Measurements from ENCODE around the gene RNF115. TPM values are rescaled to one million over a fixed set of nuclear protein-coding genes. Genes with fewer than 3 reads are reported as not detected.

RNF115 gene
- total and polyA plus RNA-seq, 2 of the 8 experiments (the other 6 are each of a cell fraction or from before 2014, with no cell fraction given), result 4.7 to 10.8 TPM

DNA sequence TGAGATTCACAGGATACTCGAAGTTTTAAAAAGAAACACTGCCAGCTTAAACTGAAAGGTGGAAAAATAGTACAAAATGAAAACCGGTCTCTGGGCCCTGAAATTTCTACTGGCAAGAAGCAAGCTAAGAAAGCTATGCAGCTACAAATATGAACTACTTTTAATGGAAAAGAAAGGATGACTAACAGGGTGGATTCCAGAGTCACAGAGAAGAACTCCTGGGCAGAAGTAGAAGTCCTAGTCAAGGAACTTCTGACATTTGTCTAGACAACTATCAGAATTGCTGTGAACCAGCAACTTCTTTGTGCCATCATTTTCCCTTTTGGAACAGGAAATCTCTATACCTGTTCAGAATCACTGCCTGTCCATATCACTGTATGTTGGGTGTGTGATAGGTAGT, 66.5 kb downstream of the RNF115 start (continued):
- no peak for TF ChIP-seq TEAD4 (IDR thresholded peaks at IDR 0.05; ENCODE audit: low read depth, low read length)
- TF ChIP-seq, protein P1, sequence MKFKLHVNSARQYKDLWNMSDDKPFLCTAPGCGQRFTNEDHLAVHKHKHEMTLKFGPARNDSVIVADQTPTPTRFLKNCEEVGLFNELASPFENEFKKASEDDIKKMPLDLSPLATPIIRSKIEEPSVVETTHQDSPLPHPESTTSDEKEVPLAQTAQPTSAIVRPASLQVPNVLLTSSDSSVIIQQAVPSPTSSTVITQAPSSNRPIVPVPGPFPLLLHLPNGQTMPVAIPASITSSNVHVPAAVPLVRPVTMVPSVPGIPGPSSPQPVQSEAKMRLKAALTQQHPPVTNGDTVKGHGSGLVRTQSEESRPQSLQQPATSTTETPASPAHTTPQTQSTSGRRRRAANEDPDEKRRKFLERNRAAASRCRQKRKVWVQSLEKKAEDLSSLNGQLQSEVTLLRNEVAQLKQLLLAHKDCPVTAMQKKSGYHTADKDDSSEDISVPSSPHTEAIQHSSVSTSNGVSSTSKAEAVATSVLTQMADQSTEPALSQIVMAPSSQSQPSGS (IDR thresholded peaks at IDR 0.05; ENCODE audit: low read length), result no peak

All from H1 (cell line).